CD4-positive, CD25-positive, alpha-beta regulatory T cell (primary cell): Measurements from ENCODE around the gene PKN2. TPM values are rescaled to one million over a fixed set of nuclear protein-coding genes. Genes with fewer than 3 reads are reported as not detected.

Experiments
- ATAC-seq, 2 donors: fragments of 150-1000 bp; cut with Tn5 transposase; one replicate each; pipeline ENCODE4 v1.10.0; 2021; ENCODE audit warnings: low read depth in 2 of 2, moderate number of reproducible peaks in 2 of 2, moderate library complexity in 1 of 2
- DNase-seq, 3 donors: peaks; one replicate each; pipeline versions ENCODE4 v3.0.0 to v3.0.0-alpha.2; 2012 to 2022; ENCODE audit warnings: mixed read lengths in 1 of 3
- H3K27ac ChIP-seq: one replicate; pipeline ENCODE4 v1.7.0; 2013; ENCODE audit warnings: mild to moderate bottlenecking, low read length; ENCODE audit not compliant: insufficient read depth, poor library complexity, severe bottlenecking
- H3K27me3 ChIP-seq: one replicate; pipeline ENCODE4 v1.7.0; 2013; ENCODE audit warnings: low read length; ENCODE audit not compliant: control insufficient read depth, insufficient read depth
- H3K36me3 ChIP-seq: one replicate; pipeline ENCODE4 v1.7.0; 2013; ENCODE audit warnings: mild to moderate bottlenecking, low read length, moderate library complexity; ENCODE audit not compliant: control insufficient read depth, insufficient read depth
- H3K4me1 ChIP-seq: 2 replicates; pipeline ENCODE4 v1.7.0; 2013; ENCODE audit warnings: mild to moderate bottlenecking, low read length; ENCODE audit not compliant: insufficient read depth, control insufficient read depth, poor library complexity, severe bottlenecking
- H3K4me3 ChIP-seq: one replicate; pipeline ENCODE4 v1.7.0; 2013; ENCODE audit warnings: low read depth, mild to moderate bottlenecking, low read length, moderate library complexity
- H3K9me3 ChIP-seq, 2 experiments: 1 replicate in 1 of 2; 2 replicates in 1 of 2; pipeline ENCODE4 v1.7.0; 2013; ENCODE audit warnings: low read length in 2 of 2, mild to moderate bottlenecking in 1 of 2, moderate library complexity in 1 of 2; ENCODE audit not compliant: control insufficient read depth in 2 of 2
- H3K27ac Mint-ChIP-seq, 3 donors: one replicate each; pipeline ENCODE4 v1.8.0; 2020 to 2022; ENCODE audit warnings: mild to moderate bottlenecking in 3 of 3, mixed read lengths in 3 of 3, moderate library complexity in 2 of 3
- H3K27me3 Mint-ChIP-seq: one replicate; pipeline ENCODE4 v1.8.0; 2022; ENCODE audit warnings: mild to moderate bottlenecking, mixed read lengths
- H3K36me3 Mint-ChIP-seq: one replicate; pipeline ENCODE4 v1.8.0; 2020; ENCODE audit warnings: mixed read lengths
- H3K4me1 Mint-ChIP-seq, 4 donors: one replicate each; pipeline ENCODE4 v1.8.0; 2020 to 2022; ENCODE audit warnings: mixed read lengths in 4 of 4, mild to moderate bottlenecking in 1 of 4
- H3K4me3 Mint-ChIP-seq, 4 donors: one replicate each; pipeline ENCODE4 v1.8.0; 2020 to 2022; ENCODE audit warnings: mild to moderate bottlenecking in 4 of 4, mixed read lengths in 4 of 4, moderate library complexity in 3 of 4
- H3K9me3 Mint-ChIP-seq, 7 donors: one replicate each; pipeline ENCODE4 v1.8.0; 2020 to 2022; ENCODE audit warnings: mixed read lengths in 7 of 7, mild to moderate bottlenecking in 3 of 7, moderate library complexity in 2 of 7
- polyA plus RNA-seq, 4 donors: library from polyadenylated mRNA; unstranded; fragments of 300-500 nt; fragmentation: Illumina TruSeq; gene quantifications; one replicate each; pipeline ENCODE4 v1.2.3, GENCODE V29; 2021
- total RNA-seq: library from RNA; stranded (reverse); gene quantifications from one replicate; pipeline ENCODE4 v1.2.3, GENCODE V29; 2022

PKN2 gene
- total RNA-seq (41.9 TPM), polyA plus RNA-seq (1 to 10 TPM; 6.7 to 8.1 (median 7.4) TPM)

DNA sequence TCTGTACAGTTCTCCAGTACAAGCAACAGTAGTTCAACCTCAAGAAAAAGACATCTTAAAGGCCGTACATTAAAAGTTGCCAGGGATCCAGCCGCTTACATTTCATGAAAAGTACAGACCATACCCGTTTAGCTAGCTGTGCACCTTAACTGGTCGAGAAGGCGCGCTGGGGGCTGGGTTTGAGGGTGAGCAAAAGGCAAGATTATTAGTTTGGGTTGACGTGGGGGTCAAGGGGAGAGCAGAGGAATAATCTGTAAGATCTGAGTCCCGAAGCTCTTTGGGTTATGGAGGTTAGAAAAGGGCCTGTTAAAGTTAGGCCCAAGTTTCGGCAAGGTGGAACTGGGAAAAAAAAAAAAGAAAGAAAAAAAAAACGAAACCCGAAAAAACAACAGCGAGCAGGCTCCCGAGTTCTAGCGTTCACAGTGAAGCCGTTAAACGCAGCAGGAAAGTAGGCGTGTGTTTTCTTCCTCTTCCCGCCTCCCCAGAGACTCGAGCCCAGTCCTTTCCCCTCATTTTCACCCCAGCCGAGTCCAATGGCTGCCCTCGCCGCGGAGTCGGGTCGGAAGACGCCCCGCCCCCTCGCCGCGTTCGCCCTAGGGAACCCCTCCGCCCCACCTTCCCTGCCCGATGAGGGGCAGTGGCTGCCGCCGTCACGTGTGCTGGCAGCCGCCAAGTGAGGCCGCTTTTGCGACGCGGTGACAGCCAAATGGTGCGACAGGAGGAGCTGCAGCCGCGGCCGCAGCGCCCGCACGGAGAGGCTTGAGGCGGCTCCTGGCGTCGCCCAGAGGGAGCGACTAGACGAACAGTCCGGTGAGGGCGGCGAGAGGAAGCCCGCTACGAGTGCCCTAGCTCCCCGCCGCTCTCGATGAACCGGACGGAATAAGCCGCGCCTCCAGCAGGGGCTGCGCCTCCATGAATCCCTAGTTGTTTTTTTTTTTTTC is at the start of gene PKN2:
PKN2 (plus strand) TSS at position 733 of the 941 bp plus-strand sequence. CDS start 308 bp downstream, outside the sequence.
- peaks cover under 1% of the 10 kb centered on the region for H3K27me3 Mint-ChIP-seq
- Histone ChIP-seq H3K4me3 (peak within 1 kb of the TSS; percentile 84), H3K27ac (peak within 1 kb of the TSS; percentile 94), H3K9me3 (no peaks in the 10 kb centered on the region), H3K4me1 (peaks cover 33% of the 10 kb centered on the region), H3K27me3 (no peaks in the 10 kb centered on the region), H3K36me3 (no peaks in the 10 kb centered on the region)
- H3K4me1 Mint-ChIP-seq: peaks cover 13 to 43% (median 28%) of the 10 kb centered on the region in 4 donors
- H3K4me3 Mint-ChIP-seq: peak within 1 kb of the TSS; percentile 92 to 99 (median 94)
- peak; percentile 92 to 95 for ATAC-seq
- peaks cover 0 to 2% (median 0%) of the 10 kb centered on the region in 7 donors for H3K9me3 Mint-ChIP-seq
- peak within 1 kb of the TSS; percentile 95 to 97 (median 97) for H3K27ac Mint-ChIP-seq
- DNase-seq: peak; percentile 96 to 100 (median 96)
- no peaks in the 10 kb centered on the region for H3K36me3 Mint-ChIP-seq

DNA sequence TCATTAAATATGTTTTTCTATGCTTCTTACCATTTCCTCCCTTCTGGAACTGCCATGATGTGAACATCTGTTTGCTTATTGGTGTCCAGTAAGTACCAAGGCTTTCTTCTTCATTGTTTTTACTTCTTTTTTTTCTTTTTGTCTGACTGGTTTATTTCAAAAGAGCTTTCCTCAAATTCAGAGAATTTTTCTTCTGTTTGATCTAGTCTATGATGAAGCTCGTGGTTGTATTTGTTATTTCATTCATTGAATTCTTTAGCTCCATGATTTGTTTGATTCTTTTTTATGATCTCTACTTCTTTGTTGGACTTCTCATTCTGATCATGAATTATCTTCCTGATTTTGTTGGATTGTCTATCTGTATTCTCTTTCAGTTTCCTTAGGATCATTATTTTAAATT is 49.5 kb upstream of the PKN2 start:
- DNase-seq (no peak), ATAC-seq (no peak)
- Mint-ChIP-seq H3K27me3 (peaks cover 32% of the 10 kb centered on the region), H3K4me1 (no peaks in the 10 kb centered on the region), H3K4me3 (no peak overlapping the region), H3K36me3 (peaks cover 4% of the 10 kb centered on the region), H3K9me3 (peaks cover 3 to 36% (median 23%) of the 10 kb centered on the region in 7 donors), H3K27ac (no peak overlapping the region)
- Histone ChIP-seq H3K27ac (no peak overlapping the region), H3K4me1 (no peaks in the 10 kb centered on the region), H3K9me3 (peaks cover 18 to 29% of the 10 kb centered on the region in 2 experiments), H3K36me3 (no peaks in the 10 kb centered on the region), H3K4me3 (no peak overlapping the region), H3K27me3 (no peaks in the 10 kb centered on the region)

DNA sequence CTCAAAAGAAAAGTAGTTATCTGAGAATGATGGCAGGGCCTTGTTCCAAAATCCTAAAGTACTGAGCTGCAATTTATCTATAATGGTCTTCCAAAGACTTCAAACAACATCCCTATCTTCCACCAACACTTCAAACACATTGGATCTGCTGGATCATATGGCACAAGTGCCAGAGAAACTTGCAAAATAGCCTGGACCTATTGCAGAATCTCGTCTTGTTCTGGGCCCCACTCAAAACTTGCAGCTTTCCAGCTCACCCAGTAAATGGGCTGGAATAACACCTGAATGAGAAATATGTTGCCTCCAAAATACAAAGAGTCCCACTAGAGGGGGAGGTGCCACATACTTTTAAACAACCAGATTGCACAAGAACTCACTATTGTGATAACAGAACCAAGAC is 44.0 kb upstream of the PKN2 start:
- no peak for ATAC-seq
- H3K4me3 Mint-ChIP-seq: no peak overlapping the region
- H3K27ac Mint-ChIP-seq: no peak overlapping the region
- peaks cover 26% of the 10 kb centered on the region for H3K27me3 Mint-ChIP-seq
- Histone ChIP-seq H3K9me3 (peaks cover 5 to 15% of the 10 kb centered on the region in 2 experiments), H3K27ac (no peak overlapping the region), H3K4me3 (no peak overlapping the region), H3K4me1 (no peaks in the 10 kb centered on the region), H3K36me3 (no peaks in the 10 kb centered on the region), H3K27me3 (peaks cover 6% of the 10 kb centered on the region)
- no peaks in the 10 kb centered on the region for H3K36me3 Mint-ChIP-seq
- no peaks in the 10 kb centered on the region for H3K4me1 Mint-ChIP-seq
- H3K9me3 Mint-ChIP-seq: peaks cover 2 to 21% (median 14%) of the 10 kb centered on the region in 7 donors
- no peak for DNase-seq

DNA sequence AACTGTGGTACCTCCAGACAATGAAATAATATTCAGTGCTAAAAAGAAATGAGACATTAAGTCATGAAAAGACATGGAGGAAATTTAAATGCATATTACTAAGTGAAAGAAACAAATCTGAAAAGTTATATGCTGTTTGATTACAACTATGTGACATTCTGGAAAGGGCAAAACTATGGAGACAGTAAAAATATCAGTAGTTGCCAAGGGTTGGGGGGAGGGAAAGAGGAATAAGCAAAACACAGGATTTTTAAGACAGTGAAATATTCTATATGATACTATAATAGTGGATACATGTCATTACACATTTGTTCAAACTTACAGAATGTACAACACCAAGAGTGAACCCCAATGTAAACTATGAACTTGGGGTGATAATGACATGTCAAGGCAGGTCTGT is 38.2 kb upstream of the PKN2 start:
- H3K27ac Mint-ChIP-seq: no peak overlapping the region
- no peaks in the 10 kb centered on the region for H3K36me3 Mint-ChIP-seq
- H3K27me3 ChIP-seq: peaks cover 10% of the 10 kb centered on the region
- H3K27ac ChIP-seq: no peak overlapping the region
- no peaks in the 10 kb centered on the region for H3K4me1 ChIP-seq
- no peak overlapping the region for H3K4me3 Mint-ChIP-seq
- peaks cover 50% of the 10 kb centered on the region for H3K27me3 Mint-ChIP-seq
- peaks cover 0 to 3% (median 0%) of the 10 kb centered on the region in 7 donors for H3K9me3 Mint-ChIP-seq
- H3K36me3 ChIP-seq: no peaks in the 10 kb centered on the region
- DNase-seq (no peak), ATAC-seq (no peak)
- H3K9me3 ChIP-seq: no peaks in the 10 kb centered on the region
- H3K4me3 ChIP-seq: no peak overlapping the region
- peaks cover 0 to 5% (median 0%) of the 10 kb centered on the region in 4 donors for H3K4me1 Mint-ChIP-seq

DNA sequence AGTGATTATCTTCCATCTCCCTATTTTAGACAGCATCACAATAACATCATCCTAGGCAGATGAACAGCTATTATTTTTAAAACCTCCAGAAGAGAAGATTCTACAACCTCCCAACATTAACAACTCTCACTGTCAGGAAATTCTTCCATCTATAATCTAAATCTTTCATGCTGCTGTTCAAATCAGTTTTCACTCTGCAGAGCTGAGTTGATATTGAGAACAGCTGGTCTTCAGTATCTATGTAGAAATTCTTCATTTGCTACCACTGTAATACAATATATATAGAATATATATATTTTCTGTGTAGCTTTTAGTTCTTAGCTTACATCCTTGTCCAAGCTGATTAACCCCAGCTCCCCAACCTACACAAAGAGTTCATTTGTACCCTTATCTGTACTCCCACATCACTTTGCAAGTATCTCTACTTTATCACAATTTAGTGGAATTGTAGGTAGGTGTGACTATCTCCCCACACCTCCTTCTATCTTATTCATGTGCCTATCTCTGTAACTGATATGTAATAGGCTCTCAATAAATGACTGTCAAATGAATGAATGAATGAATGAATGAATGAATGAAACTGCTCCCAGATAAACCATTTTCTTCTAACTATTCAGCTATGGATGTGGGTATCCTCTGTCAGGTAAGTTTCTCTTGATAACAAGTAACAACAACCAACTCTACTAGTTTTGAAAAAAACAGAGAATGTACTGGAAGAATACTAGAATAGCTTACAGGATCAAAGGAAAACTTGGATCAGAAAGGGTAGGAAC is 37.4 kb upstream of the PKN2 start:
- H3K4me1 Mint-ChIP-seq: peaks cover 0 to 5% (median 0%) of the 10 kb centered on the region in 4 donors
- H3K27ac Mint-ChIP-seq: no peak overlapping the region
- Histone ChIP-seq H3K4me1 (no peaks in the 10 kb centered on the region), H3K27ac (no peak overlapping the region), H3K36me3 (no peaks in the 10 kb centered on the region), H3K9me3 (no peaks in the 10 kb centered on the region), H3K4me3 (no peak overlapping the region), H3K27me3 (peaks cover 10% of the 10 kb centered on the region)
- ATAC-seq (no peak), DNase-seq (no peak)
- H3K27me3 Mint-ChIP-seq: peaks cover 47% of the 10 kb centered on the region
- H3K4me3 Mint-ChIP-seq: no peak overlapping the region
- H3K9me3 Mint-ChIP-seq: no peaks in the 10 kb centered on the region
- H3K36me3 Mint-ChIP-seq: no peaks in the 10 kb centered on the region

DNA sequence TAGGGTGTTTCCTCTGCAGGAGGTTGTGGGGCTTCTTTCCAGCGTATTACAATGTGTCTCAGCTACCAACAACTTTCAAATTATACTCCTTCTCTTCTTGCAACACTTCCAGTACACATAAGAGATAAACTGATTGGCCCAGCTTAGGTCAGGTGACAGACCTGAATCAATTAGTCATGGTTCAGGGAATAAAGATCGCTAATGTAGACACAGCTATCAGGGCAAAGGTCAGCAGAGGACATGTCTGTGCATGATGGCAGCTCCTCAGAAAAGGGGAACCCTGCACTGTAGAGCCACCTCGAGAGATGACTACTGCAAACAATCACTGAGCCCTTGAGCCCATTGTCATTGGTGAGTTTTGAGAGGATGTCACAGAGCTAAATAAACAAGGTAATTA is 36.8 kb upstream of the PKN2 start:
- peaks cover 53% of the 10 kb centered on the region for H3K27me3 Mint-ChIP-seq
- H3K4me1 Mint-ChIP-seq: peaks cover 0 to 5% (median 0%) of the 10 kb centered on the region in 4 donors
- Histone ChIP-seq H3K27ac (no peak overlapping the region), H3K27me3 (peaks cover 10% of the 10 kb centered on the region), H3K9me3 (no peaks in the 10 kb centered on the region), H3K4me3 (no peak overlapping the region), H3K36me3 (no peaks in the 10 kb centered on the region), H3K4me1 (no peaks in the 10 kb centered on the region)
- no peaks in the 10 kb centered on the region for H3K36me3 Mint-ChIP-seq
- peaks cover 0 to 2% (median 0%) of the 10 kb centered on the region in 7 donors for H3K9me3 Mint-ChIP-seq
- no peak overlapping the region for H3K4me3 Mint-ChIP-seq
- no peak overlapping the region for H3K27ac Mint-ChIP-seq
- ATAC-seq (no peak), DNase-seq (no peak)

DNA sequence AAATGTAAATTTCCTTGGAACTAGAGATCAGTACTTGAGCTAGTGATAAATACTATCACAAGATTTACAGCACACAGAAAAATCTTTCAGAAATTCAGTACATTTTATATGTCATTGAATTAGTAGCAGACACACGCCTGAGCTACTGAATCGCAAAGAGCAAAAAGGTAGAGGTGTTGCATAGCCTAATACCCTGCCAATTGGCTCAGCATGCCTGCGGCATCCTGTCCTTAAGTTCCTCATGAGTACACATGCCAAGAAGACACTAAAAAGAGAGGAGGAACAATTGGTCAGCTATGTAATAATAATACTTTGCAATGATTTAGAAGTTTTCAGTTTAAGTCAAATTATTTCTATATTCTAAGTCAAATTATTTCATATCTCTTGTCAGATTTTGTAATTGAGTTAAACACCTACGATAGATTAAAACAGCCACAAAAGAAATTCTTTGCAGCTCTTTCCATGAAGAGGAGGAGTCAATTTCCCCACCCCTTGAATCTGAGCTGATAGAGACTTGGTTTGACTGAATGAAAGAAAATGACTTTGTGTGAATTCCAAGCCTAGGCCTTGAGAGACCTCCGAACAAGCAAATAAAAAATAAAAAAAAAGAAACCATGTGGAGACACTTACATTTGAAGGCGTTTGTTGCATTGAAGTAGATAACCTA is 36.2 kb upstream of the PKN2 start:
- peaks cover 0 to 2% (median 0%) of the 10 kb centered on the region in 7 donors for H3K9me3 Mint-ChIP-seq
- H3K36me3 ChIP-seq: no peaks in the 10 kb centered on the region
- H3K9me3 ChIP-seq: no peaks in the 10 kb centered on the region
- no peak for ATAC-seq
- peaks cover 0 to 5% (median 0%) of the 10 kb centered on the region in 4 donors for H3K4me1 Mint-ChIP-seq
- H3K4me1 ChIP-seq: no peaks in the 10 kb centered on the region
- H3K27ac ChIP-seq: no peak overlapping the region
- DNase-seq: no peak
- no peak overlapping the region for H3K27ac Mint-ChIP-seq
- no peaks in the 10 kb centered on the region for H3K36me3 Mint-ChIP-seq
- peaks cover 58% of the 10 kb centered on the region for H3K27me3 Mint-ChIP-seq
- H3K4me3 Mint-ChIP-seq: no peak overlapping the region
- no peak overlapping the region for H3K4me3 ChIP-seq
- peaks cover 7% of the 10 kb centered on the region for H3K27me3 ChIP-seq
